GM19452 (cell line): ENCODE results near the gene OGFRL1.

Experiments
- ATAC-seq: cut with Tn5 transposase; IDR thresholded peaks from one replicate; pipeline ENCODE4 v1.9.1; 2021; ENCODE audit not compliant: unreplicated experiment

Gene OGFRL1

DNA sequence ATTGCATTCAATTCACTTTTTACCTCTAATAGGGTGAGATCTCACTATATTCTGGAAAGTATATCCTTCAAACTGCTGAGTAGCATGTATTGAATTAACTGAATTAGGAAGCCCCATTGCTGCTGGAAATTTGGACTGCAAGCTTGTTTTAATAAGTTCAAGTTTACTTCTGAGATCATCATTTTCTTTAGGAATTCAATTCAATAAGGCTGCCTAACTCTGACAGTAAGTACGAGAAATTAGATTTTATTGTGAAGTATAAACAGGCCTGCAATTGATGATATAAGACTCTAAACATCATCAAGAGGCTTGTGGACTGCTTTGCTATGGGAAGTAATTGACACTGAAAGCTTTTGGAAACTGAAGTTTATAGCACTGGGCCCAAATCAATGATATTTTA lies 44.4 kb downstream of the OGFRL1 start:
- ATAC-seq: no peak

DNA sequence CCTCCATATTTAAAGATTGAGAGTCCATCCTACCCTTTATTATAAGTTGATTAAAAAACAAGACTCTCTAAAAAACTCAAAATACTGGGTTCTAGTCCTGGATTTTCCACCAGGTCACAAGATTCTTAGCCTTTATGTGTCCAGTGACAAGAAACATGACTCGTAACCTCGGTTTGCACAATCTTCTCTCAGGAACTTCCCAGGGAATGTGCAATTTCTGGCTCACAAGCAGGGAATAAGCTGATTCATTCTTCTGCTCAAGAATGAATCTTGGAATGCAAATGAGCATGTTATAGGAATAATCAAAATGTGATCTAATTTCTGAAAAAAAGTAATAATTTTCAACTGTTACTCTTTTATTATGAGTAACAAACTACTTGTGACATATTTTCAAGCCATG lies 45.1 kb downstream of the OGFRL1 start:
- no peak for ATAC-seq

DNA sequence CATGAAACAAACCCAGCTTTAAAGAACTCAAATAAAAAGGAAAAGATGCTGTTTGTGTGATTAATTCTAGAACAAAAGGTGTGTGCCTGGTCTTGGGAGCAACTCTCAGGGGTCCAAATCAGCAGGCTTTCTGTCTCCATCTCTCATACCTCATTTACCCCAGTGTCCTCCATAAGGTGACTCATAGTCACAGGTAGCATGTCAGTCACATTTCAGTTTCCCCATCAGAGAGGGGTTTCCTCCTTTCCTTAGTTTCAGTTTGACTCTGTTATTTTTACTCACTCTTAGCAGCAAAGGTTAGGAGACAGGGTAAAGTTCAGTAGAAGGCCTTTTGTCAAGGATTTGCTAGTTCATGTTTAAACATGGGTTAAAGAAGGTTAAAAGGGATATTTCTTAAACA lies 46.2 kb downstream of the OGFRL1 start:
- no peak for ATAC-seq

DNA sequence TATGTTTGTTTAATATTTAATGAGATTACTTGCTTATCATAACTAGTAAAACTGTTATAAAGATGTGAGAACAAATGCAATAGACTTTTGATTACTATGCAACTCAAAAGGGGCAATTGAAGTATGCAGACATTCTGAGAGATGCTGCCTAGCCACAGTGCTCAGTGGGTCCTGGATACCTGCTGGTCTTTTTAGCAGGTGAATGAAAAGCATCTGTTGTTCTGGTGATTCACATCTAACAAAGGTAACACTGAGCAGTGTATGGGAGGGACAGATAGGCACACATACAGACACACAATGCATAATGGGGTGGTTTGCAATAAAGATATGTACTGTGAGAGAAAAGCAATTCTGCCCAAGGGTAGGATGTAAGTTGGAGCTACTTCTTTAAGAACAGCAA lies 46.9 kb downstream of the OGFRL1 start:
- no peak for ATAC-seq

DNA sequence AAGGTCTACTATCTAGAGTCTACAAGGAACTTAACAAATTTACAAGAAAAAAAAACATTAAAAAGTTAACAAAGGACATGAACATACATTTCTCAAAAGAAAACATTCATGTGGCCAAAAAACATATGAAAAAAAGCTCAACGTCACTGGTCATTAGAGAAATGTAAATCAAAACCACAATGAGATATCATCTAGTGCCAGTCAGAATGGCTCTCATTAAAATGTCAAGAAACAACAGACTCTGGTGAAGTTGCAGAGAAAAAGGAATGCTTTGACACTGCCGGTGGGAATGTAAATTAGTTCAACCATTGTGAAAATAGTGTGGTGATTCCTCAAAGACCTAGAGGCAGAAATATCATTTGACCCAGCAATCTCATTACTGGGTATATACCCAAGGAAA lies 48.3 kb downstream of the OGFRL1 start:
- no peak for ATAC-seq

DNA sequence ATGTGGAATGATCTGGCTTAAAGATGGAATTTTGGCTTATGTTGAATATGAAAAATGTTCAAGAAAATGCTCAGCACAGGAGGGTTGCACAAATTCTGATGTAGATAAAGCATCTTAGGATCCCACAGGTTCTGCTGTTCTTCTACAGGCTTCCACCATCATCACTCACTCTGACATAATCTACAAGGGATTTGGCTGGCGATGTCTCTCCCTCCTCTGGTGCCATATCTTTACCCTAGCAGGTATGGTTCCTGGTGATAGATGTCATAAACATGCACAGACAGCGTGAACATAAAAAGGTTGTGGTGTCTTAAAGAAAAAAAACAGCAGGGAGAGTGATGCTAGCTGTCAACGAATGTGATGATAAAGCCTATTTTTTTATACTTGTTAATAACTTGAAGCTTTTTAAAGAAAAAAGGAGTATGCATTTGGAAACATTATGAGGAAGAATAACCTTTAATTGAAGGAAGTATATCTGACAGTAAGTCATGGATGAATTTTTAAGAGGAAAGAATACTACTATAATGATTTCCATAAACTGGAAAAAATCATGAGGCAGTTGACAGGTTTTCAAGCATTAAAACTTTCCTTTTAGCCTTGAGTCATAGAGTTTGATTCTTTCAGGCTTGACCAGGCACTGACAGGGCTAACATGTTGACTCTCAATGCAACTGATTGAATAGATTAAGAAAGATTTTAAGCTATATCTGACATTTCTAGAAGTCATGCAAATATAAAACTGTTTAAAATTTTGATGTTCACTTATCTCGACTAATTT lies 50.1 kb downstream of the OGFRL1 start:
- ATAC-seq: no peak

DNA sequence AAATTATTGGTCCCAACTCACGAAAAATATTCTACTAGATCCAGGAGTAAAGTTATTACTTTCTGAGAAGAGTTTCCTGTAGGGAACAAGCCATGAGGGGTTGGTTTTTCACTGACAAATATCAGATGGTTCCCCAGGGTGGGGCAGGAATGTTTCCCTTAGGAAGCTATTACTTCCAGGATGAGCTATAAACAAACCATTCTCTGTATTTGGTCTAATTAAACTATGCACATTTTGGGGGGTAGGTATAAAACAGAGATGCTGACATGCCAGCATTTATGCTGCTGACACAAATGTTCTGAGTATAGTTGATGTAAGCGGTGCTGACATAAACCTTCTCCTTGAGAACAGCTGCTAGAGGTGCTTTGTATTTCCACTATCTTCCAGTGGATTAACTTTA lies 54.2 kb downstream of the OGFRL1 start:
- ATAC-seq: no peak

DNA sequence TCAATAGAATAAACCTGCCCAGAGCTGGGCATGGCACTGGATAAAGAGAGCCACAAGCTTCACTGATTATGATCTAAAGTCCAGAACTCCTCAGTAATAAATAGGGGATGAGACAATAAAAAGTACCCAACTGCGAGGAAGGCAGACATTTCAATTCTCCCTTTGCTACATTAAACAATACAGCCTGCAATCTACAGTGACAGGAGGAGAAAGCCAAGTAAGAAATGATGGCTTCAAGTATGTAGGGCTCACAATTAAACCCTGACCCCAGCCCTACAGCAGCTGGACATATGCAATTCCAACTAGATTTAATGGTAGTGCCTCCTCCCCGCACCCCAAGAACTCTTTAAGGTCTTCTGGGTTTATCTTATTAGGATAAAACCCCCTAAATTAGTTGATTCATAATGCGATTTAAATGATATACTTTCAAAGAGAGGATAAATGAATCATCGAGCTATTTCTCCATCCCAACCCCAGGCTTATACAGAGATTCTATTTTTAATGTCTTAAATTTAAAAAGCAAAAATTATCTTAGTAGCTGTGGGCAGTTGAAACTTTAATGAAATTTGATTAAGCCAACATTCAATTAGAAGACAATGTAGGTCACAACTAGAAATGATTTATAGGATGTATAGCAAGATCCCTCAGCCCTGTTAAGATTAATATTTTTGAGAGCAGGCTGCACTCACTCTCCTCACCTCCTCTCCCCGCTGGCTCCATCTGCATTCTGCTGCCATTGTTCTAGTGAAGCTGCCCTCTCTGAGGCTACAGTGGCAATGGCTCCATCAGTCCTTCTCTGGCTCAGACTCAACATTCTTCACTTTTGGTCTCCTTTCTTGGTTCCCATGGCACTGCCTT lies 57.1 kb downstream of the OGFRL1 start:
- ATAC-seq: no peak

DNA sequence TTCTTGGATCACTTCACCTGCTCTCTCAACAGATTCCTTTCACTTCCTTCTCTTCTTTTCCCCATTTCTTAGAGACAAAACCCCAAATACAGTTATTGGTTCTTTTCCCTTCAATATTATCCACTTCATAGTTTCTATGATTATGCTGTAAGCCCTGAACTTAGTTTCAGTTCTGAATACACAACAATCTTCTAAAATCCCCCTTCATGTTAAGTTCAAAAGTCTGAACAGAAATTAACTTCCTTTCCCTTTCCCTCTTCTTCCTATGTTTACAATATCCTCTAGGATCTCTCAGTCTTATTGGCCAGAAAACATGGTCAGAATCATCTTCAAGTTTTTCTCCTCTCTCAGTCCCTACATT lies 57.7 kb downstream of the OGFRL1 start:
- ATAC-seq: no peak

DNA sequence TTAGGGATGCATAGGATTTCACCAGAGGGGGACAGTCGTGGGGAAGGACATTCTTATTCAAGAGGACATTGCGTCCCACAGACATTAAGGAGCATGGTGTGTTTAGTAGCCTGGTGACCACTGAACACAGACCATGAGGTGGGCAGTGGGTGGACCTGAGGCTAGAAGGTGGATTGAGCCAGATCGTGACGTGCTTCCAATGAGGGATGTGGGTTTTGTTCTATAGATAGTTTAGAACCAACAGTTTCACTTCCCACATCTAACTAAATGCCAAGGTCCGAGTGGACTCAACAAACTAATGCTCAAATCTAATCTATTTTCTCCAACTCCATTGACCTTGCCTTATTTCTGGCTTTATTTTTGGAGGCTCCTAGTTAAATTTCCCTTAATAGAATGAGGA lies 58.5 kb downstream of the OGFRL1 start:
- ATAC-seq: no peak

DNA sequence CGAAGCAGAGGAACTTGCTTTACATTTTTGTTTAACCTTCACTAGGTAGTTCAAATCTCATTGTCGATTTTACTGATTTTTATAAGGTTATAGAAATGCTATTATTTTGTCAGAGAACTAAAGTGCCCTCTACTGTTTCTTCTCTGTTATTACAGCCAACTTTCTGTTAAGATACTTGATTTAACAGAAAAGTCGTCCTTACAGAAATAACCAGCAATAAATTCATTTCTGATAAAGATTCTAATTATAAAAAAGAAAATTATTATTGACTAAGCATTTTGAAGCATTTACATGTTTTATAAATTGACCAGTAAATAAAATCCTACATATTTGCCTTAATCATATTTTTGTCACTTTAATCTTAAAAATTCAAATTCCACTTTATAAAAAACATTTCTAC lies 60.8 kb downstream of the OGFRL1 start:
- no peak for ATAC-seq

DNA sequence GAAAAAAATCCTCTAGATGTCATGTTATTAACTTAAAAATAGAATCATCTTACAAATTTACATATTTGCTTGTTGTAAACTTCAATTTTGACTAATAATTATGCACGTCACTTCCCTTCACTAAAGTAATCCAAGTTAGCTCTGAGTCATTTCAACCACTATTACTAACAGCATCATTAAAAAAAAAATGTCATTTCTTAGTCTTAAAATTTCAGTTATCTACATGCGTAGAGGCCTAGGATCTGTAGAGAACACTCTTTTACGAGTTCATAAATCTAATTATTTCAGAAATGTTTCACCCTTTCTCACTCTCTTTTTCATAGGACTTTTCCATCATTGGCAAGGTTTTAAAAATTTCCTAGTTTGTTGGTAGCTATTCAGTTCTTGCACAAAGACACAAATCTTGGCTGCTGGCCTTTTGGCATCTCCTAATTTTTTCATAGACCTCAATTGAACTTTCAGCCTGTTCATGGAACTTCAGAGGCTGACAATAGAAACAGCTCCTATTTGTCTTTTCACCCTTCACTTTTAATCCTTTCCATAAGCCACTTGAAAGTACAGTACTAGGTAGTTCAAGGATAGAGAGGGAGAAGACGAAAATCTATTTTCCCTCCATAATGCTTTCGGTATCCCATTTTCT lies 61.5 kb downstream of the OGFRL1 start:
- no peak for ATAC-seq

DNA sequence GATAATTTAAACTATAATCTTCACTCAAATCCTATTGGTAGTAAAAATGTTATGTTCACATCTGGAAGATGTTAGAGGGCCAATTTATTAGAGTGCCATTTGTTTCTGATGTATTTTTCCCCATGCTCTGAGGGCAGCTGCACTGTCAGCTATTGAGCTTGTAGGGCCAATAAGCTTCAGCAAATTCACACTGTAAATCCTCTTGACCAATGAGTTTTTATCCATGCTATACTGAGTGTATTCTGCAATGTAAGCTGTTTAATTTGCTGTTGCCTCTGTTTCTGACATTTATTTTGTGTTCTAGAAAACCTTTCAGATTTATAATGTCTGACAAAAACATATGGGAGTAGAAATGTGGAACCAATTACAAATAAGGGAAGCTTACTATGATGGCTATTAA lies 62.6 kb downstream of the OGFRL1 start:
- no peak for ATAC-seq
